HL-60 (cell line): ENCODE results near the gene MRPL48.

Source experiments
- DNase-seq, 2 experiments: peaks; one replicate each; pipeline ENCODE4 v3.0.0-alpha.2; 2010 to 2020; ENCODE audit warnings: low read depth in 1 of 2, low spot score in 1 of 2
- H3K27ac ChIP-seq: fragments of 250-450 bp; sonication (Bioruptor Pico); replicated peaks from 2 replicates; pipeline ENCODE4 v1.5.1; 2020; ENCODE audit warnings: mild to moderate bottlenecking, moderate library complexity
- H3K27me3 ChIP-seq: fragments of 250-450 bp; sonication (Bioruptor Pico); 2 replicates; pipeline ENCODE4 v1.5.1; 2021; ENCODE audit warnings: mild to moderate bottlenecking, moderate library complexity; ENCODE audit not compliant: insufficient read depth, poor library complexity, severe bottlenecking
- H3K4me3 ChIP-seq: replicated peaks from 2 replicates; pipeline ENCODE4 v1.5.1; 2011; ENCODE audit warnings: mild to moderate bottlenecking, control low read depth, low read length; ENCODE audit not compliant: insufficient read depth
- GABPA ChIP-seq: IDR thresholded peaks from 2 replicates; pipeline ENCODE4 v1.6.1; 2012; ENCODE audit warnings: low read depth
- POLR2AphosphoS5 ChIP-seq: IDR thresholded peaks from 2 replicates; pipeline ENCODE4 v1.6.1; 2012; ENCODE audit warnings: low read depth
- SPI1 ChIP-seq: IDR thresholded peaks from 2 replicates; pipeline ENCODE4 v1.6.1; 2012; ENCODE audit warnings: low read depth, mild to moderate bottlenecking, borderline replicate concordance
- TF ChIP-seq, protein P1 (sequence below): IDR thresholded peaks from one replicate; pipeline ENCODE4 v1.5.1; 2011; ENCODE audit warnings: low read length, control low read depth, inconsistent platforms; ENCODE audit not compliant: insufficient read depth
- TF ChIP-seq, protein P2 (sequence below): IDR thresholded peaks from 2 replicates; pipeline ENCODE4 v1.6.1; 2012; ENCODE audit warnings: low read depth; ENCODE audit not compliant: insufficient replicate concordance

The MRPL48 gene

DNA sequence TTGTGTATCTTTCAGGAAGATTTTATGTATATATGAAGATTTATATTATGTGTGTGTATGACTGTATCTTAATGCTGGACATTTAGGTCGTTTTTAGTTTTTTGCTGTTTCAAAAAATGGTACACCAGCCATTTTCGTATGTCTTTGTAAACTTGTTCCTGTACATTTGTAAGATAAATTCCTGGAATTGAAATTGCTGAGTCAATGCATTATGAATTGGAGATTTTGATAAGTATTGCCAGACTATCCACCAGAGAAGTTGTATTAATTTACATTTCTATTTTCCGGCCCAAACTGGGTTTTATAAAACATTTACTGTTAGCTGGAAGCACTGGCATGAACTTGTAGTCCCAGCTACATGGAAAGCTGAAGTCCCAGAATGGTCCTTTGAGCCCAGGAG, 24.6 kb downstream of the MRPL48 start:
- Histone ChIP-seq H3K27ac (no peak overlapping the region), H3K4me3 (no peak overlapping the region), H3K27me3 (no peaks in the 10 kb centered on the region)
- TF ChIP-seq SPI1 (no peak), POLR2AphosphoS5 (no peak), GABPA (no peak)
- TF ChIP-seq, protein P1, sequence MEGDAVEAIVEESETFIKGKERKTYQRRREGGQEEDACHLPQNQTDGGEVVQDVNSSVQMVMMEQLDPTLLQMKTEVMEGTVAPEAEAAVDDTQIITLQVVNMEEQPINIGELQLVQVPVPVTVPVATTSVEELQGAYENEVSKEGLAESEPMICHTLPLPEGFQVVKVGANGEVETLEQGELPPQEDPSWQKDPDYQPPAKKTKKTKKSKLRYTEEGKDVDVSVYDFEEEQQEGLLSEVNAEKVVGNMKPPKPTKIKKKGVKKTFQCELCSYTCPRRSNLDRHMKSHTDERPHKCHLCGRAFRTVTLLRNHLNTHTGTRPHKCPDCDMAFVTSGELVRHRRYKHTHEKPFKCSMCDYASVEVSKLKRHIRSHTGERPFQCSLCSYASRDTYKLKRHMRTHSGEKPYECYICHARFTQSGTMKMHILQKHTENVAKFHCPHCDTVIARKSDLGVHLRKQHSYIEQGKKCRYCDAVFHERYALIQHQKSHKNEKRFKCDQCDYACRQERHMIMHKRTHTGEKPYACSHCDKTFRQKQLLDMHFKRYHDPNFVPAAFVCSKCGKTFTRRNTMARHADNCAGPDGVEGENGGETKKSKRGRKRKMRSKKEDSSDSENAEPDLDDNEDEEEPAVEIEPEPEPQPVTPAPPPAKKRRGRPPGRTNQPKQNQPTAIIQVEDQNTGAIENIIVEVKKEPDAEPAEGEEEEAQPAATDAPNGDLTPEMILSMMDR = no peak
- TF ChIP-seq, protein P2, sequence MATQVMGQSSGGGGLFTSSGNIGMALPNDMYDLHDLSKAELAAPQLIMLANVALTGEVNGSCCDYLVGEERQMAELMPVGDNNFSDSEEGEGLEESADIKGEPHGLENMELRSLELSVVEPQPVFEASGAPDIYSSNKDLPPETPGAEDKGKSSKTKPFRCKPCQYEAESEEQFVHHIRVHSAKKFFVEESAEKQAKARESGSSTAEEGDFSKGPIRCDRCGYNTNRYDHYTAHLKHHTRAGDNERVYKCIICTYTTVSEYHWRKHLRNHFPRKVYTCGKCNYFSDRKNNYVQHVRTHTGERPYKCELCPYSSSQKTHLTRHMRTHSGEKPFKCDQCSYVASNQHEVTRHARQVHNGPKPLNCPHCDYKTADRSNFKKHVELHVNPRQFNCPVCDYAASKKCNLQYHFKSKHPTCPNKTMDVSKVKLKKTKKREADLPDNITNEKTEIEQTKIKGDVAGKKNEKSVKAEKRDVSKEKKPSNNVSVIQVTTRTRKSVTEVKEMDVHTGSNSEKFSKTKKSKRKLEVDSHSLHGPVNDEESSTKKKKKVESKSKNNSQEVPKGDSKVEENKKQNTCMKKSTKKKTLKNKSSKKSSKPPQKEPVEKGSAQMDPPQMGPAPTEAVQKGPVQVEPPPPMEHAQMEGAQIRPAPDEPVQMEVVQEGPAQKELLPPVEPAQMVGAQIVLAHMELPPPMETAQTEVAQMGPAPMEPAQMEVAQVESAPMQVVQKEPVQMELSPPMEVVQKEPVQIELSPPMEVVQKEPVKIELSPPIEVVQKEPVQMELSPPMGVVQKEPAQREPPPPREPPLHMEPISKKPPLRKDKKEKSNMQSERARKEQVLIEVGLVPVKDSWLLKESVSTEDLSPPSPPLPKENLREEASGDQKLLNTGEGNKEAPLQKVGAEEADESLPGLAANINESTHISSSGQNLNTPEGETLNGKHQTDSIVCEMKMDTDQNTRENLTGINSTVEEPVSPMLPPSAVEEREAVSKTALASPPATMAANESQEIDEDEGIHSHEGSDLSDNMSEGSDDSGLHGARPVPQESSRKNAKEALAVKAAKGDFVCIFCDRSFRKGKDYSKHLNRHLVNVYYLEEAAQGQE = no peak
- no peak for DNase-seq

DNA sequence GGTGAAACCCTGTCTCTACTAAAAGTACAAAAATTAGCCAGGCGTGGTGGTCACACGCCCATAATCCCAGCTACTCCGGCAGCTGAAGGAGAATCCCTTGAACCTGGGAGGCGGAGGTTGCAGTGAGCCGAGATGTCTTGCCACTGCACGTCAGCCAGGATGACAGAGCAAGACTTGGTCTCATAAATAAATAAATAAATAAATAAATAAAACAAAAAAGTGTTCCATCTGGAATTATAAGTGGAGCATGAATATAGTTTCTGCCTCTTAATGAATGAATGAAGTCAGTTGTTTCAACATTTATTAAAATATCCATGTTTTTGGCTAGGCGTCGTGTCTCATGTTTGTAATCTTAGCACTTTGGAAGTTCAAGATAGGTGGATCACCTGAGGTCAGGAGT, 27.1 kb downstream of the MRPL48 start:
- DNase-seq = no peak
- TF ChIP-seq SPI1 (no peak), POLR2AphosphoS5 (no peak), GABPA (no peak)
- TF ChIP-seq, protein P1 = no peak
- TF ChIP-seq, protein P2 = no peak
- H3K27ac ChIP-seq = no peak overlapping the region
- H3K4me3 ChIP-seq = no peak overlapping the region
- no peaks in the 10 kb centered on the region for H3K27me3 ChIP-seq

DNA sequence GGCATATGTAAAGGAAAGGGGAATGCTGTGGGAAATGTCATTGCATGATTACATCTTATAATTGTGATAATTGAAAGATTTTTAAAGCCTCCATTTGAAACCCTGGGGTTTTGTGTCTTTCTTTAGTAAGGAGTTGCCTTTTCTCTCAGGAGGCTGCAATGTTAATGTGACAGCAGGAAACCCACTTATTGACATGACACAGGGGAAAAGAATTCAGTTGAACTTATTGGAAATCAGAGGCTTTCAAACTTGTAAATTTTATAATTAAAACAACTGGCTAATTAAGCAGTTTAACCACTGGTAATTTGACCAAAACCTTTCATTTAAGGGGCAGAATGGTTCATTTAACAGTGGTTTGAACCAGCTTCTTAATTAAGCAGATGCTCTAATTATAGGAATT, 31.2 kb downstream of the MRPL48 start:
- no peaks in the 10 kb centered on the region for H3K27me3 ChIP-seq
- no peak for TF ChIP-seq GABPA
- TF ChIP-seq, protein P2 = no peak
- no peak for TF ChIP-seq SPI1
- no peak for TF ChIP-seq POLR2AphosphoS5
- TF ChIP-seq, protein P1 = no peak
- no peak for DNase-seq
- H3K27ac ChIP-seq = no peak overlapping the region
- H3K4me3 ChIP-seq = no peak overlapping the region
